ENCODE data around the gene LMOD3. TPM values are rescaled to one million over a fixed set of nuclear protein-coding genes. Genes with fewer than 3 reads are reported as not detected.

Gene LMOD3
- total and polyA plus RNA-seq, 2 donors (not counting 1 experiment from before 2014, with no cell fraction given) = not detected

DNA sequence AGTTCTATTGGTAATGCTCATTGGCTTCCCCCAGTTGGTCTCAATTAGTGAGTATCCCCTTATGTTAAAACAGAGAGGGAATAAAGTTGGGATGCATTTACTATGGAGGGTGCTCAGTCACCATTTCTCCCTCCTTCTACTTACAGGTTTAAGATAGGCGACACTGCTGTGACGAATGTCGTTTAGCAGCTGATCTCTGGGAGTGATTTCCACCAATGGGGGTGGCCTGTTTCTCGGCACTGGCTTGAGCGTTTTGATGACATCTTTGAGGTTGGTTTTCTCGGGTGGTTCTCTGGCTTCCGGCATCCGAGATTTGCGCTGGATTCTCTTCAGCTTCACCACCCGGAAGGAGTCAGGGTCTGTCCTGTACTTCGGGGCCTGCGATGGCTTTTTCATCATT, 3.8 kb downstream of the LMOD3 start:
- no peaks in the 10 kb centered on the region for H3K27me3 ChIP-seq (replicated peaks in 1 of 4; ENCODE audit: control extremely low read depth in 1 of 4, control insufficient read depth in 3 of 4, insufficient read depth in 4 of 4, low read length in 3 of 4)
- no peak overlapping the region for H3K4me3 ChIP-seq (ENCODE audit: control extremely low read depth in 1 of 5, extremely low read depth in 1 of 5, insufficient read depth in 1 of 5, low read depth in 2 of 5, low read length in 4 of 5)
- H3K27ac ChIP-seq (ENCODE audit: low read length in 2 of 2) = no peak overlapping the region
- no peaks in the 10 kb centered on the region for H3K9me3 ChIP-seq (ENCODE audit: control extremely low read depth in 1 of 3, control insufficient read depth in 2 of 3, insufficient read depth in 1 of 3, low read length in 2 of 3)
- DNase-seq = no peak
- Mint-ChIP-seq H3K9me3 (ENCODE audit: insufficient read depth) (no peaks in the 10 kb centered on the region), H3K4me3 (no peak overlapping the region), H3K4me1 (peaks cover 5% of the 10 kb centered on the region), H3K27ac (no peak overlapping the region), H3K27me3 (no peaks in the 10 kb centered on the region)
- intact Hi-C loops (cut with micrococcal nuclease) = no loop called here
- H3K9ac ChIP-seq (ENCODE audit: low read length) = no peak overlapping the region
- CTCF ChIA-PET = interaction anchor here (1.1 to 3.8 kb wide), 4 partner anchors 13 to 42 kb away, joined by 3 to 25 read pairs (median 5); no protein-coding TSS in a partner anchor
- no peak overlapping the region for H2AFZ ChIP-seq (ENCODE audit: insufficient read depth, low read depth, low read length, poor library complexity, severe bottlenecking)
- no peaks in the 10 kb centered on the region for H3K79me2 ChIP-seq (ENCODE audit: control insufficient read depth, insufficient read depth, low read length)
- TF ChIP-seq EZH2 (IDR thresholded peaks at IDR 0.05; ENCODE audit: borderline replicate concordance, insufficient read depth, low read depth, low read length, poor library complexity, severe bottlenecking) (no peak), CTCF (IDR thresholded peaks at IDR 0.05) (no peak)
- H3K4me1 ChIP-seq (ENCODE audit: control insufficient read depth in 2 of 2, insufficient read depth in 2 of 2, low read length in 2 of 2) = no peaks in the 10 kb centered on the region
- no peak overlapping the region for H3K4me2 ChIP-seq (replicated peaks; ENCODE audit: low read depth, low read length, poor library complexity, severe bottlenecking)
- H3K36me3 ChIP-seq (replicated peaks in 1 of 2; ENCODE audit: control extremely low read depth in 1 of 2, control insufficient read depth in 1 of 2, extremely low read depth in 1 of 2, insufficient read depth in 2 of 2, low read length in 1 of 2) = no peaks in the 10 kb centered on the region
- 97% methylated on average over 12 of the region's 12 CpGs for WGBS (ENCODE audit: insufficient coverage)
- H4K20me1 ChIP-seq (ENCODE audit: control insufficient read depth, insufficient read depth, low read length, poor library complexity, severe bottlenecking) = no peaks in the 10 kb centered on the region
- POLR2A ChIA-PET = no interaction called here
- no peak for ATAC-seq (ENCODE audit: low read depth)

- Histone ChIP-seq H4K20me1 (ENCODE audit: control insufficient read depth, insufficient read depth, low read length, poor library complexity, severe bottlenecking) (no peaks in the 10 kb centered on the region), H3K36me3 (replicated peaks in 1 of 2; ENCODE audit: control extremely low read depth in 1 of 2, control insufficient read depth in 1 of 2, extremely low read depth in 1 of 2, insufficient read depth in 2 of 2, low read length in 1 of 2) (no peaks in the 10 kb centered on the region), H3K27ac (ENCODE audit: low read length in 2 of 2) (no peak overlapping the region), H2AFZ (ENCODE audit: insufficient read depth, low read depth, low read length, poor library complexity, severe bottlenecking) (no peak overlapping the region), H3K4me3 (ENCODE audit: control extremely low read depth in 1 of 5, extremely low read depth in 1 of 5, insufficient read depth in 1 of 5, low read depth in 2 of 5, low read length in 4 of 5) (no peak overlapping the region), H3K79me2 (ENCODE audit: control insufficient read depth, insufficient read depth, low read length) (no peaks in the 10 kb centered on the region), H3K9me3 (ENCODE audit: control extremely low read depth in 1 of 3, control insufficient read depth in 2 of 3, insufficient read depth in 1 of 3, low read length in 2 of 3) (no peaks in the 10 kb centered on the region), H3K9ac (ENCODE audit: low read length) (no peak overlapping the region), H3K27me3 (replicated peaks in 1 of 4; ENCODE audit: control extremely low read depth in 1 of 4, control insufficient read depth in 3 of 4, insufficient read depth in 4 of 4, low read length in 3 of 4) (no peaks in the 10 kb centered on the region), H3K4me1 (ENCODE audit: control insufficient read depth in 2 of 2, insufficient read depth in 2 of 2, low read length in 2 of 2) (no peaks in the 10 kb centered on the region), H3K4me2 (replicated peaks; ENCODE audit: low read depth, low read length, poor library complexity, severe bottlenecking) (no peak overlapping the region)
- H3K4me3 Mint-ChIP-seq = no peak overlapping the region
- no peak for TF ChIP-seq CTCF (IDR thresholded peaks at IDR 0.05)
- no peak for TF ChIP-seq EZH2 (IDR thresholded peaks at IDR 0.05; ENCODE audit: borderline replicate concordance, insufficient read depth, low read depth, low read length, poor library complexity, severe bottlenecking)
- H3K9me3 Mint-ChIP-seq (ENCODE audit: insufficient read depth) = no peaks in the 10 kb centered on the region
- DNase-seq (no peak), ATAC-seq (ENCODE audit: low read depth) (no peak)
- ChIA-PET CTCF (no interaction called here), POLR2A (no interaction called here)
- 100% methylated on average over 1 of the region's 3 CpGs for WGBS (ENCODE audit: insufficient coverage)
- no peaks in the 10 kb centered on the region for H3K27me3 Mint-ChIP-seq
- no peak overlapping the region for H3K27ac Mint-ChIP-seq
- intact Hi-C loops (cut with micrococcal nuclease) = no loop called here
- H3K4me1 Mint-ChIP-seq = peaks cover 5% of the 10 kb centered on the region
Measured at GRCh38 chr3:69116897-69117296, 5.5 kb downstream of the LMOD3 start.

Data from B cell (primary cell).